ENCODE results near the gene GADL1. TPM values are rescaled to one million over a fixed set of nuclear protein-coding genes. Genes with fewer than 3 reads are reported as not detected.

The GADL1 gene
- total and polyA plus RNA-seq, 2 experiments from 2014 or later, result 0.13 TPM; not detected in 1

- H3K4me1 ChIP-seq (ENCODE audit: insufficient read depth), result peaks cover 5% of the 10 kb centered on the region
- WGBS (ENCODE audit: low lambda C conversion rate, missing lambda C conversion rate), result 84% methylated on average over 5 of the region's 5 CpGs
Measured at GRCh38 chr3:30752491-30752890, 142.0 kb downstream of the GADL1 start.

GRCh38 chr3:30751610-30752299 lies 142.7 kb downstream of the GADL1 start:
- no peaks in the 10 kb centered on the region for H3K9me2 ChIP-seq (replicated peaks; ENCODE audit: insufficient read depth)
- peaks cover 5% of the 10 kb centered on the region for H3K4me1 ChIP-seq (ENCODE audit: insufficient read depth)
- DNase-seq (ENCODE audit: low spot score), result peak; percentile 49
- H4K20me1 ChIP-seq (ENCODE audit: insufficient read depth, poor library complexity, severe bottlenecking), result no peaks in the 10 kb centered on the region
- H3K4me2 ChIP-seq, result no peak overlapping the region
- no peaks in the 10 kb centered on the region for H3K36me3 ChIP-seq (replicated peaks; ENCODE audit: insufficient read depth, low read depth)
- no peaks in the 10 kb centered on the region for H3K27me3 ChIP-seq
- TF ChIP-seq EZH2phosphoT487 (IDR thresholded peaks at IDR 0.05; ENCODE audit: low read depth, severe bottlenecking, unreplicated experiment) (no peak), CTCF (IDR thresholded peaks at IDR 0.05; ENCODE audit: poor library complexity) (peak; percentile 53), EZH2 (IDR thresholded peaks at IDR 0.05; ENCODE audit: borderline replicate concordance) (no peak)
- H3K79me2 ChIP-seq, result no peaks in the 10 kb centered on the region
- H3K9me3 ChIP-seq (ENCODE audit: low read depth), result no peaks in the 10 kb centered on the region
- 67% methylated on average over 11 of the region's 11 CpGs for WGBS (ENCODE audit: low lambda C conversion rate, missing lambda C conversion rate)
- H3K27ac ChIP-seq, result no peak overlapping the region
- H2AFZ ChIP-seq, result no peak overlapping the region
- H3K4me3 ChIP-seq, result no peak overlapping the region

More at GRCh38 chr3:30752491-30752890, 142.0 kb downstream of the GADL1 start:
- H3K27me3 ChIP-seq, result no peaks in the 10 kb centered on the region
- no peaks in the 10 kb centered on the region for H4K20me1 ChIP-seq (ENCODE audit: insufficient read depth, poor library complexity, severe bottlenecking)
- TF ChIP-seq EZH2phosphoT487 (IDR thresholded peaks at IDR 0.05; ENCODE audit: low read depth, severe bottlenecking, unreplicated experiment) (no peak), CTCF (IDR thresholded peaks at IDR 0.05; ENCODE audit: poor library complexity) (no peak), EZH2 (IDR thresholded peaks at IDR 0.05; ENCODE audit: borderline replicate concordance) (no peak)
- no peak for DNase-seq (ENCODE audit: low spot score)
- no peak overlapping the region for H2AFZ ChIP-seq
- no peaks in the 10 kb centered on the region for H3K79me2 ChIP-seq
- no peak overlapping the region for H3K4me3 ChIP-seq
- H3K27ac ChIP-seq, result no peak overlapping the region
- H3K9me2 ChIP-seq (replicated peaks; ENCODE audit: insufficient read depth), result no peaks in the 10 kb centered on the region
- no peaks in the 10 kb centered on the region for H3K9me3 ChIP-seq (ENCODE audit: low read depth)
- no peaks in the 10 kb centered on the region for H3K36me3 ChIP-seq (replicated peaks; ENCODE audit: insufficient read depth, low read depth)
- H3K4me2 ChIP-seq, result no peak overlapping the region

- peaks cover 5% of the 10 kb centered on the region for H3K4me1 ChIP-seq (ENCODE audit: insufficient read depth)
- H3K9me2 ChIP-seq (replicated peaks; ENCODE audit: insufficient read depth), result no peaks in the 10 kb centered on the region
- H3K4me2 ChIP-seq, result no peak overlapping the region
- H3K27me3 ChIP-seq, result no peaks in the 10 kb centered on the region
- H3K4me3 ChIP-seq, result no peak overlapping the region
- 87% methylated on average over 7 of the region's 7 CpGs for WGBS (ENCODE audit: low lambda C conversion rate, missing lambda C conversion rate)
- H3K9me3 ChIP-seq (ENCODE audit: low read depth), result no peaks in the 10 kb centered on the region
- TF ChIP-seq EZH2phosphoT487 (IDR thresholded peaks at IDR 0.05; ENCODE audit: low read depth, severe bottlenecking, unreplicated experiment) (no peak), CTCF (IDR thresholded peaks at IDR 0.05; ENCODE audit: poor library complexity) (no peak), EZH2 (IDR thresholded peaks at IDR 0.05; ENCODE audit: borderline replicate concordance) (no peak)
- no peak for DNase-seq (ENCODE audit: low spot score)
- no peak overlapping the region for H2AFZ ChIP-seq
- no peaks in the 10 kb centered on the region for H4K20me1 ChIP-seq (ENCODE audit: insufficient read depth, poor library complexity, severe bottlenecking)
- no peak overlapping the region for H3K27ac ChIP-seq
- H3K79me2 ChIP-seq, result no peaks in the 10 kb centered on the region
- no peaks in the 10 kb centered on the region for H3K36me3 ChIP-seq (replicated peaks; ENCODE audit: insufficient read depth, low read depth)
Measured at GRCh38 chr3:30750967-30751366, 143.5 kb downstream of the GADL1 start.

All from hepatocyte (in vitro differentiated cells).